ENCODE data around the gene SYNGR2.

SYNGR2 gene

DNA sequence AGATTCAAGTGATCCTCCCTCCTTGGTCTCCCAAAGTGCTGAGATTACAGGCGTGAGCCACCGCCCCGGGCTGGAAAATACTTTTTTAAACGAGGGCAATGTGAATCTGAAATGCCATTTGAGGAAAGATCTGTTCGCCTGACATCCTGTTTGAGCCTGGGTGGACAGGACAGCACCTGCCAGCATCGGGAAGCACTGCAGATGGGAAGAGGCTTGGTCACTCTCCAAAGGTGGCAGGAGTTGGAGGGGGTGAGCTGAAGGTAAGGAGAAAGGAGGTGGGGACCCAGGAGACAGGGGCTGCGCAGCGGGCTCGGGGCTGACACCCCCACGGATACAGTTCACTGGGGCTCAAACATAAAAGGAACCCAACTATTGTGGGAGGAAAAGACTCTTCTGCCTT lies 41.7 kb downstream of the SYNGR2 start:
- no peak overlapping the region for H3K4me3 ChIP-seq (ENCODE audit: low read depth, low read length)
- H3K9me3 ChIP-seq (ENCODE audit: severe bottlenecking) = no peaks in the 10 kb centered on the region
- no peak overlapping the region for H3K27ac ChIP-seq
- no peak for TF ChIP-seq CTCF (IDR thresholded peaks at IDR 0.05; ENCODE audit: low read depth, low read length)
- H3K36me3 ChIP-seq = peaks cover 18% of the 10 kb centered on the region
- no peak for DNase-seq
- H3K27me3 ChIP-seq (ENCODE audit: insufficient read depth, low read depth, severe bottlenecking) = no peaks in the 10 kb centered on the region

DNA sequence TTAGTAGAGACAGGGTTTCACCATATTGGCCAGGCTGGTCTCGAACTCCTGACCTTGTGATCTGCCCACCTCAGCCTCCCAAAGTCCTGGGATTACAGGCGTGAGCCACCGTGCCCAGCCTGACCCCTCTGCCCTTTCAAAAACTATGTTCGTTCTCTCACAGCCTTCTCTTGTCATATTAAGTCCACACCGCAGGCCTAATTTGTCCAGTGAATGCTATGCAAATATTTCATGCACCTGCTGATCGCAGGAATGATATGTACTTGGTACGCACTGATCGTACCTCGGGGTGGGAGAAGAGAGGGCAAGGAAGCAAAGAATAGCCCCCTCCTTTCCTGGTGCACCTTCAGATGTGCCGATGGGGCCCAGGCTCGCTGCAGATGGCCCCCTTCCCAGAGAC lies 42.7 kb downstream of the SYNGR2 start:
- Histone ChIP-seq H3K27me3 (ENCODE audit: insufficient read depth, low read depth, severe bottlenecking) (no peaks in the 10 kb centered on the region), H3K36me3 (peaks cover 25% of the 10 kb centered on the region), H3K27ac (no peak overlapping the region), H3K4me3 (ENCODE audit: low read depth, low read length) (no peak overlapping the region), H3K9me3 (ENCODE audit: severe bottlenecking) (no peaks in the 10 kb centered on the region)
- DNase-seq = no peak
- no peak for TF ChIP-seq CTCF (IDR thresholded peaks at IDR 0.05; ENCODE audit: low read depth, low read length)

GRCh38 chr17:78214016-78214705 lies 45.8 kb downstream of the SYNGR2 start, which contains the start of gene BIRC5:
TSS of gene BIRC5 (plus strand) at chr17:78214253. CDS start at chr17:78214317, 64 bp downstream.
- DNase-seq = peak; percentile 96
- TF ChIP-seq CTCF (IDR thresholded peaks at IDR 0.05; ENCODE audit: low read depth, low read length) = no peak
- H3K27ac ChIP-seq = peak within 1 kb of the TSS; percentile 96
- no peaks in the 10 kb centered on the region for H3K27me3 ChIP-seq (ENCODE audit: insufficient read depth, low read depth, severe bottlenecking)
- no peaks in the 10 kb centered on the region for H3K9me3 ChIP-seq (ENCODE audit: severe bottlenecking)
- H3K4me3 ChIP-seq (ENCODE audit: low read depth, low read length) = peak within 1 kb of the TSS; percentile 99
- H3K36me3 ChIP-seq = peaks cover 47% of the 10 kb centered on the region

- no peak for TF ChIP-seq CTCF (IDR thresholded peaks at IDR 0.05; ENCODE audit: low read depth, low read length)
- Histone ChIP-seq H3K36me3 (peaks cover 52% of the 10 kb centered on the region), H3K9me3 (ENCODE audit: severe bottlenecking) (no peaks in the 10 kb centered on the region), H3K4me3 (ENCODE audit: low read depth, low read length) (peak overlapping the region; percentile 99), H3K27me3 (ENCODE audit: insufficient read depth, low read depth, severe bottlenecking) (no peaks in the 10 kb centered on the region), H3K27ac (peak overlapping the region; percentile 96)
- no peak for DNase-seq
These were observed 46.3 kb downstream of the SYNGR2 start for GRCh38 chr17:78214706-78215061.

DNA sequence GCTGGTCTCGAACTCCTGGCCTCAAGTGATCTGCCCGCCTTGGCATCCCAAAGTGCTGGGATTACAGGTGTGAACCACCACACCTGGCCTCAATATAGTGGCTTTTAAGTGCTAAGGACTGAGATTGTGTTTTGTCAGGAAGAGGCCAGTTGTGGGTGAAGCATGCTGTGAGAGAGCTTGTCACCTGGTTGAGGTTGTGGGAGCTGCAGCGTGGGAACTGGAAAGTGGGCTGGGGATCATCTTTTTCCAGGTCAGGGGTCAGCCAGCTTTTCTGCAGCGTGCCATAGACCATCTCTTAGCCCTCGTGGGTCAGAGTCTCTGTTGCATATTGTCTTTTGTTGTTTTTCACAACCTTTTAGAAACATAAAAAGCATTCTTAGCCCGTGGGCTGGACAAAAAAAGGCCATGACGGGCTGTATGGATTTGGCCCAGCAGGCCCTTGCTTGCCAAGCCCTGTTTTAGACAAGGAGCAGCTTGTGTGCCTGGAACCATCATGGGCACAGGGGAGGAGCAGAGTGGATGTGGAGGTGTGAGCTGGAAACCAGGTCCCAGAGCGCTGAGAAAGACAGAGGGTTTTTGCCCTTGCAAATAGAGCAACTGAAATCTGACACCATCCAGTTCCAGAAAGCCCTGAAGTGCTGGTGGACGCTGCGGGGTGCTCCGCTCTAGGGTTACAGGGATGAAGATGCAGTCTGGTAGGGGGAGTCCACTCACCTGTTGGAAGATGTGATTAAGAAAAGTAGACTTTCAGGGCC lies 51.2 kb downstream of the SYNGR2 start:
- DNase-seq = no peak
- Histone ChIP-seq H3K36me3 (peaks cover 94% of the 10 kb centered on the region), H3K27me3 (ENCODE audit: insufficient read depth, low read depth, severe bottlenecking) (no peaks in the 10 kb centered on the region), H3K4me3 (ENCODE audit: low read depth, low read length) (no peak overlapping the region), H3K9me3 (ENCODE audit: severe bottlenecking) (no peaks in the 10 kb centered on the region), H3K27ac (no peak overlapping the region)
- no peak for TF ChIP-seq CTCF (IDR thresholded peaks at IDR 0.05; ENCODE audit: low read depth, low read length)
